HepG2 (cell line): ENCODE results near the gene PDIA5. TPM values are rescaled to one million over a fixed set of nuclear protein-coding genes. Genes with fewer than 3 reads are reported as not detected.

Experiments
- ATAC-seq: fragments of 200-7000 bp; cut with Tn5 transposase; 3 replicates; pipeline ENCODE4 v1.9.1; 2020; ENCODE audit warnings: mild to moderate bottlenecking, moderate library complexity
- BruUV-seq: library from RNA; stranded (reverse); fragments of 400-500 nt; replicated peaks from 2 replicates; lab custom pipeline; 2021; lab: Mats Ljungman, UMichigan
- CTCF ChIA-PET: fragments of 300-600 bp; formaldehyde crosslinking; extraction: SDS; loops from one replicate; lab custom pipeline; 2021; ENCODE audit warnings: low total read pairs, inconsistent platforms, low intra/inter-chr PET ratio; lab: Yijun Ruan, JAX
- POLR2A ChIA-PET: fragments of 350-600 bp; sonication (Branson Sonifier 250); formaldehyde crosslinking; loops from one replicate; lab custom pipeline; 2020; ENCODE audit warnings: antibody characterized with exemption, inconsistent platforms; lab: Yijun Ruan, JAX
- DNase-seq: peaks from one replicate; pipeline ENCODE4 v3.0.0-alpha.2; 2015; ENCODE audit warnings: low spot score
- FAIRE-seq: peaks from 3 replicates; lab custom pipeline; 2011; peaks lifted over from hg19 to GRCh38; lab: Jason Lieb, UNC
- H2AFZ ChIP-seq: one replicate; pipeline ENCODE4 v1.6.1; 2011; ENCODE audit warnings: low read length, inconsistent platforms
- H3K27ac ChIP-seq: fragments of 300-600 bp; 3 replicates; pipeline ENCODE4 v1.8.0; 2011; ENCODE audit warnings: mixed run types, mild to moderate bottlenecking, mixed read lengths, low read length, inconsistent platforms; ENCODE audit not compliant: insufficient read depth; ENCODE audit errors: extremely low read length
- H3K27me3 ChIP-seq, 2 experiments: fragments of 200-600 bp in 1 of 2; 2 replicates in 1 of 2; 3 replicates in 1 of 2; pipeline versions ENCODE4 v1.6.0 to v1.8.0; 2011; ENCODE audit warnings: low read length in 2 of 2, mild to moderate bottlenecking in 2 of 2, moderate library complexity in 2 of 2, inconsistent platforms in 1 of 2; ENCODE audit not compliant: insufficient read depth in 2 of 2, control insufficient read depth in 1 of 2
- H3K36me3 ChIP-seq, 2 experiments: fragments of 200-600 bp in 1 of 2; replicated peaks in 1 of 2; 2 replicates in 1 of 2; 3 replicates in 1 of 2; pipeline versions ENCODE4 v1.5.1 to v1.8.0; 2011; ENCODE audit warnings: low read length in 2 of 2, inconsistent platforms in 1 of 2; ENCODE audit not compliant: insufficient read depth in 2 of 2, control insufficient read depth in 1 of 2
- H3K4me1 ChIP-seq: 2 replicates; pipeline ENCODE4 v1.5.1; 2012; ENCODE audit warnings: low read length, inconsistent platforms; ENCODE audit not compliant: insufficient read depth
- H3K4me2 ChIP-seq: 2 replicates; pipeline ENCODE4 v1.6.0; 2011; ENCODE audit warnings: low read depth, low read length, inconsistent platforms
- H3K4me3 ChIP-seq, 3 experiments: fragments of 200-600 bp in 1 of 3; sonication (generic), shearing (Covaris generic) in 1 of 3; replicated peaks in 1 of 3; 2 replicates each; pipeline ENCODE4 v1.5.1; 2011 to 2016; ENCODE audit warnings: low read length in 3 of 3, inconsistent platforms in 2 of 3, low read depth in 2 of 3, mild to moderate bottlenecking in 2 of 3, control low read depth in 1 of 3, mixed read lengths in 1 of 3; ENCODE audit not compliant: insufficient read depth in 1 of 3
- H3K79me2 ChIP-seq: one replicate; pipeline ENCODE4 v1.6.1; 2011; ENCODE audit warnings: low read length, inconsistent platforms; ENCODE audit not compliant: insufficient read depth
- H3K9ac ChIP-seq: 2 replicates; pipeline ENCODE4 v1.6.0; 2011; ENCODE audit warnings: mild to moderate bottlenecking, low read depth, low read length, inconsistent platforms; ENCODE audit not compliant: insufficient read depth
- H3K9me3 ChIP-seq: 2 replicates; pipeline ENCODE4 v1.5.1; 2012; ENCODE audit warnings: mild to moderate bottlenecking, low read length
- H4K20me1 ChIP-seq: 2 replicates; pipeline ENCODE4 v1.6.0; 2011; ENCODE audit warnings: inconsistent platforms, mild to moderate bottlenecking, low read length, moderate library complexity; ENCODE audit not compliant: insufficient read depth
- ERF ChIP-seq: IDR thresholded peaks from 2 replicates; pipeline ENCODE4 v1.6.1; 2018; ENCODE audit warnings: missing biosample characterization, missing genetic modification reagents
- FOXP4 ChIP-seq: sonication (generic); formaldehyde crosslinking; IDR thresholded peaks from 2 replicates; pipeline ENCODE4 v1.4.0; 2020; ENCODE audit warnings: missing genetic modification reagents
- NCOA1 ChIP-seq: sonication (generic); formaldehyde crosslinking; IDR thresholded peaks from 2 replicates; pipeline ENCODE4 v1.9.0; 2021; ENCODE audit warnings: missing genetic modification reagents
- NFYB ChIP-seq: sonication (generic); formaldehyde crosslinking; IDR thresholded peaks from 2 replicates; pipeline ENCODE4 v1.4.0; 2020; ENCODE audit warnings: missing genetic modification reagents
- PAXIP1 ChIP-seq: sonication (generic); formaldehyde crosslinking; conservative IDR thresholded peaks from 2 replicates; pipeline ENCODE4 v1.4.0; 2020; ENCODE audit warnings: mild to moderate bottlenecking, missing genetic modification reagents, moderate library complexity
- PLRG1 ChIP-seq: fragments of 450-650 bp; conservative IDR thresholded peaks from 2 replicates; pipeline ENCODE4 v1.6.1; 2016
- RBFOX2 ChIP-seq: fragments of 200-400 bp; formaldehyde crosslinking; IDR thresholded peaks from 2 replicates; pipeline ENCODE4 v1.6.1; 2017; ENCODE audit warnings: low read depth, mild to moderate bottlenecking, low read length
- SUZ12 ChIP-seq: fragments of 150-350 bp; IDR thresholded peaks from 2 replicates; pipeline ENCODE4 v1.6.1; 2014; ENCODE audit warnings: low read depth, low read length
- ZFAT ChIP-seq: sonication (generic); formaldehyde crosslinking; conservative IDR thresholded peaks from 2 replicates; pipeline ENCODE4 v1.8.1; 2023; ENCODE audit warnings: missing genetic modification reagents, inconsistent platforms
- ZNF644 ChIP-seq: IDR thresholded peaks from 2 replicates; pipeline ENCODE4 v1.6.1; 2016; ENCODE audit warnings: low read depth
- ZNF704 ChIP-seq: sonication (generic); formaldehyde crosslinking; IDR thresholded peaks from 2 replicates; pipeline ENCODE4 v1.8.1; 2023; ENCODE audit warnings: mild to moderate bottlenecking, inconsistent platforms, moderate library complexity, missing genetic modification reagents, borderline replicate concordance
- ZSCAN12 ChIP-seq: sonication (generic); formaldehyde crosslinking; IDR thresholded peaks from 2 replicates; pipeline ENCODE4 v1.9.0; 2021; ENCODE audit warnings: mild to moderate bottlenecking, missing genetic modification reagents
- ZSCAN25 ChIP-seq: sonication (generic); formaldehyde crosslinking; IDR thresholded peaks from 2 replicates; pipeline ENCODE4 v1.8.0; 2022; ENCODE audit warnings: mild to moderate bottlenecking, missing genetic modification reagents
- WGBS: methylation state at CpG from one replicate; pipeline ENCODE4 v1.1.6; 2017; ENCODE audit warnings: low lambda C conversion rate; 5-methylcytosine and 5-hydroxymethylcytosine counted together
- in situ Hi-C: cut with HindIII; loops from 2 replicates; pipeline ENCODE4 v1.10.0; 2017; ENCODE audit warnings: low pct_unique_long_range_greater_than_20kb; ENCODE audit not compliant: extremely low pct_ligation_motif_present
- intact Hi-C: fragments of 100-400 bp; cut with micrococcal nuclease; formaldehyde crosslinking; loops from one replicate; pipeline ENCODE4 v1.10.0; 2022; ENCODE audit not compliant: unreplicated experiment
- polyA plus RNA-seq, 8 experiments: library from polyadenylated mRNA; depleted of rRNA in 3 of 8; stranded (reverse) in 7 of 8; unstranded in 1 of 8; fragments of >200 nt; fragmentation: Illumina TruSeq in 4 of 8; extraction: Trizol in 4 of 8; gene quantifications; 2 replicates each; pipeline versions ENCODE4 v1.2.1 to v1.2.3, GENCODE V29; 2011 to 2016; ENCODE audit warnings: low read depth in 4 of 8, missing spikeins in 1 of 8, mixed read lengths in 1 of 8; ENCODE audit not compliant: insufficient read depth in 1 of 8
- total RNA-seq, 5 experiments: library from RNA; depleted of rRNA; stranded (reverse); fragments of >200 nt; fragmentation: Illumina TruSeq; extraction: Trizol; gene quantifications; 2 replicates each; pipeline ENCODE4 v1.2.3, GENCODE V29; 2016; ENCODE audit warnings: low read depth in 1 of 5
- TF ChIP-seq, protein P1 (sequence below): sonication (generic); formaldehyde crosslinking; IDR thresholded peaks from 2 replicates; pipeline ENCODE4 v1.4.0; 2020; ENCODE audit warnings: missing genetic modification reagents, borderline replicate concordance

Gene PDIA5
- total and polyA plus RNA-seq, 2 of the 13 experiments (the other 11 are each of a cell fraction or from before 2014, with no cell fraction given), result 51.3 to 74.3 TPM

DNA sequence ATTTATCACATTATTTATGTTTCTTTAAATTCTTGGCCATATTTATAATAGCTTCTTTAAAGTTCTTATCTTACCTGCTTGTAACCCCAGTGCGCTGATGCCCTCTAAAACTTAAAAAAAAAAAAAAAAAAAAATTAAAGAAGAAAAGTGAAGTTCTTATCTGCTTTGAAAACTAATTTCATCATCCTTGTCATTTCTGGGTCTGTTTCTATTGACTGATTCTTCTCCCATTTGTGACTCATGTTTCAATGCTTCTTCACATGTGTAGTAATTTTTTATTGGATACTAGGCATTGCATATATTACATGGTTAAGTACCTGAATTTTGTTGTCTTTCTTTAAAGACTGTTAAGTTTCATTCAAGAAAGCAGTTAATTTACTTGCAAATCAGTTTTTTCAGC lies 131.5 kb downstream of the PDIA5 start (continued):
- TF ChIP-seq FOXP4, result no peak
- TF ChIP-seq ZNF704, result no peak
- no peak for TF ChIP-seq SUZ12
- TF ChIP-seq, protein P1, sequence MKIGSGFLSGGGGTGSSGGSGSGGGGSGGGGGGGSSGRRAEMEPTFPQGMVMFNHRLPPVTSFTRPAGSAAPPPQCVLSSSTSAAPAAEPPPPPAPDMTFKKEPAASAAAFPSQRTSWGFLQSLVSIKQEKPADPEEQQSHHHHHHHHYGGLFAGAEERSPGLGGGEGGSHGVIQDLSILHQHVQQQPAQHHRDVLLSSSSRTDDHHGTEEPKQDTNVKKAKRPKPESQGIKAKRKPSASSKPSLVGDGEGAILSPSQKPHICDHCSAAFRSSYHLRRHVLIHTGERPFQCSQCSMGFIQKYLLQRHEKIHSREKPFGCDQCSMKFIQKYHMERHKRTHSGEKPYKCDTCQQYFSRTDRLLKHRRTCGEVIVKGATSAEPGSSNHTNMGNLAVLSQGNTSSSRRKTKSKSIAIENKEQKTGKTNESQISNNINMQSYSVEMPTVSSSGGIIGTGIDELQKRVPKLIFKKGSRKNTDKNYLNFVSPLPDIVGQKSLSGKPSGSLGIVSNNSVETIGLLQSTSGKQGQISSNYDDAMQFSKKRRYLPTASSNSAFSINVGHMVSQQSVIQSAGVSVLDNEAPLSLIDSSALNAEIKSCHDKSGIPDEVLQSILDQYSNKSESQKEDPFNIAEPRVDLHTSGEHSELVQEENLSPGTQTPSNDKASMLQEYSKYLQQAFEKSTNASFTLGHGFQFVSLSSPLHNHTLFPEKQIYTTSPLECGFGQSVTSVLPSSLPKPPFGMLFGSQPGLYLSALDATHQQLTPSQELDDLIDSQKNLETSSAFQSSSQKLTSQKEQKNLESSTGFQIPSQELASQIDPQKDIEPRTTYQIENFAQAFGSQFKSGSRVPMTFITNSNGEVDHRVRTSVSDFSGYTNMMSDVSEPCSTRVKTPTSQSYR (CRISPR knock-in tag), result no peak
- no peak for TF ChIP-seq NCOA1
- TF ChIP-seq ZFAT (CRISPR knock-in tag), result no peak
- TF ChIP-seq ERF, result no peak

DNA sequence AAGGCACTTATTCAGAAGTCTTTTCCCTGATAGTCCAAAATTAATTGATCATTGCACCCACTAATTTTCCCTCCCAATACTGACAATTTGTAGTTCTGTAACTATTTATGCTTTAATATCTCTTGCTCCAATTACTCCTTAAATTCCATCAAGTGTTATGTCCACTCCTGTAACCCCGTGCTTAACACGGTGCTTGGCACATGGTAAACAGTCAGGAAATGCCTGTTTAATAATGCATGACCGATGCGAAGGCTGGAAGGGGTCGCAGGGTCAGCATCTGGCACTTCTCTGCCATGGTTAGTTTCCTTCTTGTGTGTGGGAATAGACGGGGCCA lies 134.4 kb downstream of the PDIA5 start:
- ATAC-seq (no peak), FAIRE-seq (no peak), DNase-seq (no peak)
- WGBS, result 3% methylated on average over 6 of the region's 6 CpGs
- H2AFZ ChIP-seq, result peak overlapping the region; percentile 20
- H3K4me1 ChIP-seq, result peaks cover 21% of the 10 kb centered on the region
- in situ Hi-C loops (no loop called here), intact Hi-C loops (no loop called here)
- H3K4me3 ChIP-seq, result peak overlapping the region; percentile 89 to 99 (median 94)
- peak overlapping the region; percentile 86 for H3K9ac ChIP-seq
- H3K27me3 ChIP-seq, result no peaks in the 10 kb centered on the region; a peak in 1 of 5 replicates
- H3K79me2 ChIP-seq, result peaks cover 17% of the 10 kb centered on the region
- TSS peak; percentile 88 for BruUV-seq
- no peaks in the 10 kb centered on the region for H3K9me3 ChIP-seq
- ChIA-PET CTCF (no interaction called here), POLR2A (interaction anchor here (0.9 to 1.3 kb wide), 7 partner anchors 13 to 446 kb away, joined by 3 to 15 read pairs (median 4); partner anchors contain the start of gene PDIA5)
- H3K36me3 ChIP-seq, result no peaks in the 10 kb centered on the region
- H3K27ac ChIP-seq, result peak overlapping the region; percentile 33
- H3K4me2 ChIP-seq, result peak overlapping the region; percentile 87
- no peaks in the 10 kb centered on the region; the same call in 1 of the 2 replicates for H4K20me1 ChIP-seq
- TF ChIP-seq ZNF644 (CRISPR knock-in tag) (no peak), PLRG1 (no peak), ZSCAN25 (CRISPR knock-in tag) (peak; percentile 19; the same call in 1 of the 2 replicates), NFYB (CRISPR knock-in tag) (no peak), ZSCAN12 (no peak), PAXIP1 (no peak), RBFOX2 (no peak)
